Subcutaneous abdominal adipose tissue (tissue), 5 donors: Measurements from ENCODE around the gene MYH14.

ENCODE experiments used
- H3K27ac ChIP-seq: one replicate; pipeline ENCODE4 v1.7.0; 2013; ENCODE audit warnings: low read depth, mild to moderate bottlenecking, inconsistent platforms, low read length, moderate library complexity
- H3K27me3 ChIP-seq, 5 donors: one replicate each; pipeline ENCODE4 v1.7.0; 2013; ENCODE audit warnings: low read length in 5 of 5, inconsistent platforms in 1 of 5; ENCODE audit not compliant: control insufficient read depth in 5 of 5, insufficient read depth in 4 of 5
- H3K36me3 ChIP-seq, 5 donors: one replicate each; pipeline ENCODE4 v1.7.0; 2013; ENCODE audit warnings: low read length in 5 of 5; ENCODE audit not compliant: control insufficient read depth in 5 of 5, insufficient read depth in 5 of 5
- H3K4me1 ChIP-seq, 5 donors: one replicate each; pipeline ENCODE4 v1.7.0; 2013; ENCODE audit warnings: low read length in 5 of 5, mild to moderate bottlenecking in 3 of 5, moderate library complexity in 1 of 5; ENCODE audit not compliant: control insufficient read depth in 5 of 5, insufficient read depth in 5 of 5
- H3K4me3 ChIP-seq, 5 donors: one replicate each; pipeline ENCODE4 v1.7.0; 2013; ENCODE audit warnings: low read length in 5 of 5, low read depth in 1 of 5
- H3K9ac ChIP-seq, 5 donors: one replicate each; pipeline ENCODE4 v1.7.0; 2013; ENCODE audit warnings: low read length in 5 of 5, mild to moderate bottlenecking in 4 of 5, moderate library complexity in 3 of 5
- H3K9me3 ChIP-seq, 5 donors: one replicate each; pipeline ENCODE4 v1.7.0; 2013; ENCODE audit warnings: low read length in 5 of 5; ENCODE audit not compliant: control insufficient read depth in 5 of 5
- donor health status: healthy.
- donor health status: healthy.
- donor health status: healthy.
- donor health status: healthy.
- donor health status: healthy.

Gene MYH14

DNA sequence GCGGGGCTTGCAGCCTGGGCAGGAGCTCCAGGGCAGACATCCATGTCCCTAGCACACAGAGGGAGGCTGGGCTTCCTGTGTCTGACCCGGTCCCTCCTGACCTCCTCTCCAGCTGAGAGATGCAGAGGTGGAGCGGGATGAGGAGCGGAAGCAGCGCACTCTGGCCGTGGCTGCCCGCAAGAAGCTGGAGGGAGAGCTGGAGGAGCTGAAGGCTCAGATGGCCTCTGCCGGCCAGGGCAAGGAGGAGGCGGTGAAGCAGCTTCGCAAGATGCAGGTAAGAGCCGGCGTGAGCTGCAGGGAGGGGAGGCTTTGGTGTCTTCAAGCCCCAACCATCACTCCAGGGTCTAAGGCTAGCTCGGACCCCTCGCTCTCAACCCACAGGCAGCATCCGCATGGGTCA is 87.4 kb downstream of the MYH14 start:
- Histone ChIP-seq H3K9me3 (peaks cover 0 to 30% (median 12%) of the 10 kb centered on the region in 5 donors), H3K27ac (no peak overlapping the region), H3K4me1 (no peaks in the 10 kb centered on the region), H3K9ac (no peak overlapping the region), H3K36me3 (peaks cover 7 to 54% (median 52%) of the 10 kb centered on the region in 5 donors), H3K4me3 (no peak overlapping the region), H3K27me3 (peaks cover 0 to 8% (median 0%) of the 10 kb centered on the region in 5 donors)

GRCh38 chr19:50292216-50292827 is 88.9 kb downstream of the MYH14 start:
- H3K36me3 ChIP-seq = peaks cover 0 to 48% (median 45%) of the 10 kb centered on the region in 5 donors
- peaks cover 0 to 18% (median 5%) of the 10 kb centered on the region in 5 donors for H3K9me3 ChIP-seq
- no peak overlapping the region for H3K27ac ChIP-seq
- H3K9ac ChIP-seq = no peak overlapping the region
- peaks cover 0 to 8% (median 0%) of the 10 kb centered on the region in 5 donors for H3K27me3 ChIP-seq
- no peaks in the 10 kb centered on the region for H3K4me1 ChIP-seq
- no peak overlapping the region for H3K4me3 ChIP-seq

- Histone ChIP-seq H3K36me3 (peaks cover 0 to 40% (median 36%) of the 10 kb centered on the region in 5 donors), H3K4me3 (no peak overlapping the region), H3K9ac (no peak overlapping the region), H3K27me3 (peaks cover 0 to 8% (median 0%) of the 10 kb centered on the region in 5 donors), H3K9me3 (peaks cover 0 to 9% (median 5%) of the 10 kb centered on the region in 5 donors), H3K4me1 (no peaks in the 10 kb centered on the region), H3K27ac (no peak overlapping the region)
These were observed 90.0 kb downstream of the MYH14 start for GRCh38 chr19:50293263-50294004.

GRCh38 chr19:50300051-50300450 is 96.6 kb downstream of the MYH14 start:
- Histone ChIP-seq H3K9me3 (peaks cover 0 to 10% (median 4%) of the 10 kb centered on the region in 5 donors), H3K9ac (no peak overlapping the region), H3K27ac (no peak overlapping the region), H3K27me3 (peaks cover 0 to 4% (median 0%) of the 10 kb centered on the region in 5 donors), H3K36me3 (peaks cover 3 to 17% (median 15%) of the 10 kb centered on the region in 5 donors), H3K4me3 (no peak overlapping the region), H3K4me1 (no peaks in the 10 kb centered on the region)

DNA sequence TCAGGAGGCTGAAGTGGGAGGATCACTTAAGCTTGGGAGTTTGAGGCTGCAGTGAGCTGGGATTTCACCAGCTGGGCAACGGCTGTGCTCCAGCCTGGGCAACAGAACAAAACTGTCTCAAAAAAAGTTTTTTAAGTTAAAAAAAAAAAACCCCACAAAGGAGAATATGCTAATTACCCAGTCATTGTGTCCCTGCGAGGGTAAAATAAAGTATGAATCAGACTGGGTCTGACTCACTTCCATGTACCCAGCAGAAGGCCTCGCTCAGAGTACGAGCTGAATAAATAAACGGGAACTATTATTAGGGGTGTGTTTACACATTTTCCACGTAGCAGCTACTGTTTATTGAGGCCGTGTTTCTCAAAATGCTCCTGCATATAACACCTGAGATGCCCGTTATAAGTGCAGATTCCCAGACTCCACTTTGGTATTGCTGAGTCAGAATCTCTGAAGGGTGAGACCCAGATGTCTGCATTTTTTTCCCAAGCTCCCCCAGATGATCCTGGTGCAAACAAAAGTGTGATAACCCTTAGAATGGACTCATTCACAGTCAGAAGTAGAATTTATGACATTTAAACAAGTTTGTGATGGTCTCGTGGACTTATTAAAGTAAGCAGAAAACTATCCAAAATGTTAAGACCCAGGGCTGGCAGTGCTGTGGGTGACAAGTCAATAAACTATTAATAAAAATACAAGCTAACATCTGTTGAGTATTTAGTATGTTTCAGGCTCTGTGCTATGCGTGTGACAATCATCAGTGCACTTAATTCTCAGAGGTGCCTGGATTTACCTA is 97.6 kb downstream of the MYH14 start:
- no peak overlapping the region for H3K27ac ChIP-seq
- H3K9ac ChIP-seq = no peak overlapping the region
- peaks cover 0 to 10% (median 4%) of the 10 kb centered on the region in 5 donors for H3K9me3 ChIP-seq
- peaks cover 0 to 4% (median 0%) of the 10 kb centered on the region in 5 donors for H3K27me3 ChIP-seq
- H3K4me1 ChIP-seq = no peaks in the 10 kb centered on the region
- peaks cover 3 to 17% (median 15%) of the 10 kb centered on the region in 5 donors for H3K36me3 ChIP-seq
- no peak overlapping the region for H3K4me3 ChIP-seq

DNA sequence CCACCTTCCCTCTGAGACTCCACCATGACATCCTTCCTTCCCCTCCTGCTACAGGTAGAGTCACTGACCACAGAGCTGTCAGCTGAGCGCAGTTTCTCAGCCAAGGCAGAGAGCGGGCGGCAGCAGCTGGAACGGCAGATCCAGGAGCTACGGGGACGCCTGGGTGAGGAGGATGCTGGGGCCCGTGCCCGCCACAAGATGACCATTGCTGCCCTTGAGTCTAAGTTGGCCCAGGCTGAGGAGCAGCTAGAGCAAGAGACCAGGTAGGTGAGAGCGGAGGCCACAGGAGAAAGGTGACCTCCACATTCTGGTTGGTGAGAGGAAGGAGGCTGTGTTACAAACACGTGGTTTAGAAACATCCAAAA is 98.2 kb downstream of the MYH14 start:
- Histone ChIP-seq H3K9me3 (peaks cover 0 to 10% (median 4%) of the 10 kb centered on the region in 5 donors), H3K4me1 (no peaks in the 10 kb centered on the region), H3K27me3 (peaks cover 0 to 4% (median 0%) of the 10 kb centered on the region in 5 donors), H3K27ac (no peak overlapping the region), H3K9ac (no peak overlapping the region), H3K4me3 (no peak overlapping the region), H3K36me3 (peaks cover 3 to 17% (median 14%) of the 10 kb centered on the region in 5 donors)

GRCh38 chr19:50303558-50303957 is 100.1 kb downstream of the MYH14 start:
- Histone ChIP-seq H3K4me1 (no peaks in the 10 kb centered on the region), H3K27me3 (peaks cover 0 to 5% (median 0%) of the 10 kb centered on the region in 5 donors)

GRCh38 chr19:50308991-50309390 is 105.6 kb downstream of the MYH14 start:
- Histone ChIP-seq H3K4me3 (no peak overlapping the region), H3K36me3 (peaks cover under 1 to 20% (median 12%) of the 10 kb centered on the region in 5 donors), H3K9ac (no peak overlapping the region), H3K4me1 (no peaks in the 10 kb centered on the region), H3K27me3 (peaks cover 26 to 45% (median 30%) of the 10 kb centered on the region in 5 donors), H3K27ac (no peak overlapping the region), H3K9me3 (peaks cover 0 to 12% (median 8%) of the 10 kb centered on the region in 5 donors)

More at GRCh38 chr19:50303558-50303957, 100.1 kb downstream of the MYH14 start:
- Histone ChIP-seq H3K4me3 (no peak overlapping the region), H3K27ac (no peak overlapping the region), H3K36me3 (peaks cover 7 to 23% (median 18%) of the 10 kb centered on the region in 5 donors), H3K9me3 (peaks cover 0 to 16% (median 14%) of the 10 kb centered on the region in 5 donors), H3K9ac (no peak overlapping the region)

DNA sequence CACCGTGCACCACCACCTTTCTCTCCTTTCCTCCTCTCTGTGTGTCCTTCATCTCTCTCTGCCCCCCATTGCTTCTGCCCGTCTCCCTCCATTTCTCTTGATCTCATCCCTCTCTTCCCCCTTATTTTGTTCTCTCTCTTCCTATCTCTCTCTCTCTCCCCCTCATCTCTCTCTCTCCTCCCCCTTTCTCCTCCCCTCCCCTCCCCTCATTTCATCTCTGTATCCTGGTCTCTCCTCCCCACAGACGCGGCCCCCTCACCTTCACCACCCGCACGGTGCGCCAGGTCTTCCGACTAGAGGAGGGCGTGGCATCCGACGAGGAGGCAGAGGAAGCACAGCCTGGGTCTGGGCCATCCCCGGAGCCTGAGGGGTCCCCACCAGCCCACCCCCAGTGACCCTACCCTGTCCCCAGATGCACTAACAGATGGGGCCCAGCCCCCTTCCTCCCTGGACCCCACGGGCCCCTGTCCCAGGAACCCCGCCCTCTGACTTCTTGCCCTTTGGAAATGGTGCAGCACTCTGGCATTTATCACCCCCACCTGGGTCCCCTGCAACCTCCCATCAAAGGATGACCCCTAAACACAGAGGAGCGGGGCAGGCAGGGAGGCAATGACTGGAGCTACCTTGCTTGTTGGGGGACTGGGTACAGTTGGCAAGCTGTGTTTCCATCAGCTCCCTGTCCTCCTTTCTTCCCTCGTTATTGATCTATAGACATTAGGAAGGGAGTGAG is 106.1 kb downstream of the MYH14 start:
- H3K27me3 ChIP-seq = peaks cover 26 to 51% (median 34%) of the 10 kb centered on the region in 5 donors
- H3K4me1 ChIP-seq = no peaks in the 10 kb centered on the region
- H3K27ac ChIP-seq = no peak overlapping the region
- no peak overlapping the region for H3K9ac ChIP-seq
- peaks cover 0 to 12% (median 8%) of the 10 kb centered on the region in 5 donors for H3K9me3 ChIP-seq
- peaks cover 0 to 20% (median 12%) of the 10 kb centered on the region in 5 donors for H3K36me3 ChIP-seq
- no peak overlapping the region for H3K4me3 ChIP-seq
